DOHH2 (cell line): Measurements from ENCODE around the gene STT3B.

Experiments used
- H3F3A ChIP-seq: fragments of 200-600 bp; sonication (generic), shearing (Covaris generic); 2 replicates; pipeline ENCODE4 v1.6.0; 2016; ENCODE audit warnings: antibody characterized with exemption, mild to moderate bottlenecking; ENCODE audit not compliant: control insufficient read depth, insufficient read depth
- H3K27ac ChIP-seq: fragments of 200-600 bp; sonication (generic); 2 replicates; pipeline ENCODE4 v1.5.1; 2014; ENCODE audit warnings: low read depth, mild to moderate bottlenecking, low read length, moderate library complexity
- H3K27me3 ChIP-seq: fragments of 200-600 bp; sonication (generic); 2 replicates; pipeline ENCODE4 v1.6.1; 2014; ENCODE audit warnings: mild to moderate bottlenecking, low read length, mixed read lengths; ENCODE audit not compliant: control insufficient read depth
- H3K36me3 ChIP-seq: fragments of 200-600 bp; sonication (generic); 2 replicates; pipeline ENCODE4 v1.6.1; 2014; ENCODE audit warnings: mild to moderate bottlenecking, low read length, moderate library complexity, mixed read lengths; ENCODE audit not compliant: control insufficient read depth
- H3K4me1 ChIP-seq: fragments of 200-600 bp; sonication (generic); 2 replicates; pipeline ENCODE4 v1.6.1; 2014; ENCODE audit warnings: mild to moderate bottlenecking, low read length, mixed read lengths; ENCODE audit not compliant: control insufficient read depth
- H3K4me2 ChIP-seq: fragments of 200-600 bp; sonication (generic); 2 replicates; pipeline ENCODE4 v1.6.0; 2014; ENCODE audit warnings: mild to moderate bottlenecking, low read length, moderate library complexity
- H3K4me3 ChIP-seq: fragments of 200-600 bp; sonication (generic); 2 replicates; pipeline ENCODE4 v1.5.1; 2014; ENCODE audit warnings: mild to moderate bottlenecking, low read length, mixed read lengths
- H3K79me2 ChIP-seq: fragments of 200-600 bp; sonication (generic); 2 replicates; pipeline ENCODE4 v1.6.1; 2014; ENCODE audit warnings: mild to moderate bottlenecking, low read length, mixed read lengths; ENCODE audit not compliant: control insufficient read depth
- H3K9me2 ChIP-seq: fragments of 200-600 bp; sonication (generic); replicated peaks from 2 replicates; pipeline ENCODE4 v1.6.1; 2014; ENCODE audit warnings: mild to moderate bottlenecking, low read length, mixed read lengths; ENCODE audit not compliant: control insufficient read depth
- H3K9me3 ChIP-seq: fragments of 200-600 bp; sonication (generic); 2 replicates; pipeline ENCODE4 v1.6.1; 2014; ENCODE audit warnings: antibody characterized with exemption, low read length, mixed read lengths; ENCODE audit not compliant: control insufficient read depth, insufficient read depth
- H4K20me1 ChIP-seq: fragments of 200-600 bp; sonication (generic); 2 replicates; pipeline ENCODE4 v1.6.0; 2014; ENCODE audit warnings: low read depth, mild to moderate bottlenecking, antibody characterized with exemption, low read length, moderate library complexity; ENCODE audit not compliant: control insufficient read depth, insufficient read depth
- CTCF ChIP-seq: fragments of 200-600 bp; sonication (generic); IDR thresholded peaks from one replicate; pipeline ENCODE4 v1.5.1; 2014; ENCODE audit warnings: antibody characterized with exemption, mild to moderate bottlenecking, low read depth, low read length; ENCODE audit not compliant: poor library complexity, severe bottlenecking
- EZH2phosphoT487 ChIP-seq: fragments of 200-600 bp; sonication (generic); IDR thresholded peaks from 2 replicates; pipeline ENCODE4 v1.6.1; 2017; ENCODE audit warnings: borderline replicate concordance, mild to moderate bottlenecking, antibody characterized with exemption, low read length, moderate library complexity, mixed read lengths

STT3B gene

GRCh38 chr3:31515486-31516284 is 17.0 kb upstream of the STT3B start:
- 0 out of 2 replicates have a peak, but pooled peaks cover 9% of the 10 kb centered on the region for H3K27me3 ChIP-seq
- TF ChIP-seq EZH2phosphoT487: no peak
- no peak for TF ChIP-seq CTCF
- H3K4me2 ChIP-seq: no peak overlapping the region
- H3K9me2 ChIP-seq: no peaks in the 10 kb centered on the region; the same call in 1 of the 2 replicates
- H3K4me1 ChIP-seq: no peaks in the 10 kb centered on the region
- H3K9me3 ChIP-seq: no peaks in the 10 kb centered on the region
- no peak overlapping the region for H3K4me3 ChIP-seq
- H3F3A ChIP-seq: no peaks in the 10 kb centered on the region
- H3K79me2 ChIP-seq: no peaks in the 10 kb centered on the region
- no peaks in the 10 kb centered on the region for H3K36me3 ChIP-seq
- H3K27ac ChIP-seq: no peak overlapping the region
- H4K20me1 ChIP-seq: no peaks in the 10 kb centered on the region

- Histone ChIP-seq H3F3A (no peaks in the 10 kb centered on the region), H3K79me2 (no peaks in the 10 kb centered on the region), H4K20me1 (no peaks in the 10 kb centered on the region), H3K4me1 (peaks cover 3% of the 10 kb centered on the region), H3K4me3 (no peak overlapping the region), H3K27me3 (no peaks in the 10 kb centered on the region), H3K27ac (no peak overlapping the region), H3K36me3 (no peaks in the 10 kb centered on the region), H3K9me2 (no peaks in the 10 kb centered on the region), H3K9me3 (no peaks in the 10 kb centered on the region), H3K4me2 (no peak overlapping the region)
- TF ChIP-seq CTCF (no peak), EZH2phosphoT487 (no peak)
Measured at GRCh38 chr3:31516757-31517156, 16.0 kb upstream of the STT3B start.

- Histone ChIP-seq H3K9me2 (no peaks in the 10 kb centered on the region), H3K27me3 (no peaks in the 10 kb centered on the region), H3K4me1 (peaks cover 25% of the 10 kb centered on the region), H3F3A (no peaks in the 10 kb centered on the region), H3K27ac (no peak overlapping the region), H3K9me3 (no peaks in the 10 kb centered on the region), H3K4me2 (peak overlapping the region; percentile 43; the same call in 1 of the 2 replicates), H4K20me1 (no peaks in the 10 kb centered on the region), H3K79me2 (no peaks in the 10 kb centered on the region), H3K36me3 (no peaks in the 10 kb centered on the region), H3K4me3 (no peak overlapping the region)
- TF ChIP-seq CTCF (no peak), EZH2phosphoT487 (no peak)
Measured at GRCh38 chr3:31521468-31521867, 11.3 kb upstream of the STT3B start.
